ENCODE data around the gene PFN4.
A peak's percentile ranks its signal among the peaks of the same experiment; 100 is the strongest.

Gene PFN4

DNA sequence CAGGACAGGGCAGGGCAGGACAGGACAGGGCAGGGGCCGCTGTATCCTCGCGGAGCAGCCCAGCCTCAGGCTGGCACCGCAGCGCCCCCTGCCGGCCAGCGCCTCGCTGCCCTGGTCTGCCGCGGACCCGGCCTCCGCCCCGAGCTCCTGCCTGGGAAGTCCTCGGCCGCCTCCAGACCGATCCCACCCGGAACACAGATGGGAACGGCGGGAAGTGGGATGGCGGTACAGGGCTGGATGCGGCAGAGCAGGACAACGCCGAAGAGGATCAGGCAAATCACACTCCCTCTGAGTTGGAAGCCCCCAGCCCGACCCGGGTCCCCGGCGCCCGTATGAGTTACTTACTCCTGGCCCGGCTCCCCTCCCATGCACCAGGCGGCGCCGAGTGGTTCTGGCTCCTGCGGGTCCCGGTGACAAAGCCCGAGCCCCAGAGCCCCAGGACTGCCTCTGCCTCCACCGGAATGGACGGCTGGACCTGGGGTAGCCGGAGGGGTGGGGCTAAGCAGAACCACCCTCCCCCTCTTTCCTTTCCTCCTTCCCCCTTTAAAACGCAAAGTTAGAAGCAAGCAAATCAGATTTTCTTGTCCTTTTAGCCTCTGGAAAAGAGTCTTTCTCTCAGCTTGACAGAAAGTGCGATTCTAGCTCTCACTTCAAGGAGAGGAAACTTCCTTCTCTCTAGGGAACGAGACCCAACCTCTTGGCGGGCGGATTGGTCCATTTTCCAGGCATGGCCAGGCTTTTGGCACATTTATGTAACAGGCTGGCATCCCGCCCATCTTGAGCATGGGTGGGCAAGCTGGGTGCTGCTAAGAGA is 38.5 kb downstream of the PFN4 start, which contains the start of gene TP53I3:
Gene TP53I3, minus strand, starts transcription at position 449 of the 814 bp plus-strand sequence. CDS start 508 bp downstream, outside the sequence.
- Mint-ChIP-seq H3K27ac (ENCODE audit: low read depth) (peak within 1 kb of the TSS; percentile 19), H3K4me1 (peaks cover 16% of the 10 kb centered on the region), H3K4me3 (peak within 1 kb of the TSS; percentile 81), H3K36me3 (ENCODE audit: insufficient read depth) (peaks cover 10% of the 10 kb centered on the region), H3K27me3 (no peaks in the 10 kb centered on the region), H3K9me3 (no peaks in the 10 kb centered on the region)
- ATAC-seq (replicated peaks; ENCODE audit: extremely low read depth, poor library complexity, severe bottlenecking): peak; percentile 96
- peak; percentile 68 to 86 for DNase-seq (ENCODE audit: low spot score in 2 of 2)

DNA sequence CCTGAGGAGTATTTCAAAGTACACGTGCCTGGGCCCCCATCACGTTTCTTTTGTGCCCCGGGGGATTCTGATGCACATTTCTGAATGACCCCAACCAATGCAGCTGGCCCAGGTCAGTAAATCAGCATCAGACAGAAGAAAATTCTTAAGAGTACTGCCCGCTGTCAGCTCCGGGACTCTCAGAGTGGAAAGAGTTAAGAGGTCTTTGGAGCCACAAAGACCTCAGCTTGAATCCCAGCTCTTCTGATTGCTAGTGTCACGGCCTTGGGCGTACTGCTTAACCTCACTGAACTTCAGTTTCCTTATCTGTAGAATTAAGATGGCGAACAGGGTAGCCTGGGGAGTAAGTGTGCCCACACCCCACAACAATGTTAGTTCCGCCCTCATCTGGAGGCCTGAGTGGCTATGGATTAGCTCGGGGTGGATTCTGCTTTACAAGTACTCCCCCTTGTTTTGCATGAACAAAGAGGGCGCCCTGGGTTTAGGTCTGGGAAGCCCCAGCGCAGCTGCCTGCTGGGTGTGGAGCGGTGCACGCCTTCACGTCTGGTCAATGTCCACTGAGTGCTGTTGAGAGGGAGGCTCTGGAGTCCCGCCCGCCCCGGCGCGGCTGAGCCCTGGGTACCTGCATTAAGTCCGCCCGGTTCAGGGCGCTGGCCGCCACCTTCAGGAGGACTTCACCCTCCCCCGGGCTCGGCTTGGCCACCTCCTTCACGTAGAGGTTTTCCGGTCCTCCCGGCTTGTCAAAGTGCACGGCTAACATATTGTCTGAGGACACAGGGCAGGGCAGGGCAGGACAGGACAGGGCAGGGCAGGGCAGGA is 39.4 kb downstream of the PFN4 start:
- no peaks in the 10 kb centered on the region for H3K9me3 Mint-ChIP-seq
- peaks cover 16% of the 10 kb centered on the region for H3K4me1 Mint-ChIP-seq
- H3K27me3 Mint-ChIP-seq: no peaks in the 10 kb centered on the region
- H3K36me3 Mint-ChIP-seq (ENCODE audit: insufficient read depth): peaks cover 10% of the 10 kb centered on the region
- peak overlapping the region; percentile 19 for H3K27ac Mint-ChIP-seq (ENCODE audit: low read depth)
- ATAC-seq (replicated peaks; ENCODE audit: extremely low read depth, poor library complexity, severe bottlenecking) (peak; percentile 69), DNase-seq (ENCODE audit: low spot score in 2 of 2) (no peak)
- H3K4me3 Mint-ChIP-seq: peak overlapping the region; percentile 81

DNA sequence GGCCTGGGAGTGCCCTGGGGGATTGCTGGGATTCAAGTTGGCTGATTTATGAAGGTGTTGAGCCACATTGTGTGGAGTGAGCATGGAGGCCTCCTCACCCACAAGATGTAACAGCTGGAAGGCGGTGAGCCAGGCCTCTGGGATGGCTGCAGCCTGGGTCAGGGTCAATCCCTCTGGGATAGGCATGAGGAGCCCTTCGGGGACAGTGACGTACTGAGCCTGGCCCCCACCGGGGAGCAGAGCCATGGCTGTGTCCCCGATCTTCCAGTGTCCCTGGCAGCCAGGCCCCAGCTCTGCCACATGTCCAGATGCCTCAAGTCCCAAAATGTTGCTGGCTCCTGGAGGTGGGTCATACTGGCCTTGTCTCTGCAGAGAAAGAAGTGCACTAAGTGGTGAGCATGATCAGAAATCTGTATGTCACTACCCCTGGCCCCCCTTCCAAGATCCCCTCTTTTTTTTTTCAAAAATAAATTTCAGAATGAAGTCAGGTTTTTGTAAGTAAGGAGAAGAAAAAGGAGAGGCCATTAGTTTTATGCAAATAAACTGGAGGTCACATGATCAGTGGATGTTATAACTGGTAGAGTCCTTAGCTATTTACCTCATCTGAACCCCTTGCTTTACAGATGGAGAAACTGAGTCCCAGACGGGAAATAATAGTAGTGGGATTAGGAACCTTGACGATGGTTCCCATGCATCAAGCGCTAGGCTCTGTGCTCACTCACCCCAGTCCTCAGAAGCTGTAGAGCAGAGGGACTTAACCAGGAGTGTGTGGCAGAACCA is 40.2 kb downstream of the PFN4 start:
- Mint-ChIP-seq H3K27ac (ENCODE audit: low read depth) (no peak overlapping the region), H3K4me1 (peaks cover 17% of the 10 kb centered on the region), H3K27me3 (no peaks in the 10 kb centered on the region), H3K9me3 (no peaks in the 10 kb centered on the region), H3K36me3 (ENCODE audit: insufficient read depth) (peaks cover 10% of the 10 kb centered on the region), H3K4me3 (peak overlapping the region; percentile 81)
- DNase-seq (ENCODE audit: low spot score in 2 of 2) (no peak), ATAC-seq (replicated peaks; ENCODE audit: extremely low read depth, poor library complexity, severe bottlenecking) (no peak)

DNA sequence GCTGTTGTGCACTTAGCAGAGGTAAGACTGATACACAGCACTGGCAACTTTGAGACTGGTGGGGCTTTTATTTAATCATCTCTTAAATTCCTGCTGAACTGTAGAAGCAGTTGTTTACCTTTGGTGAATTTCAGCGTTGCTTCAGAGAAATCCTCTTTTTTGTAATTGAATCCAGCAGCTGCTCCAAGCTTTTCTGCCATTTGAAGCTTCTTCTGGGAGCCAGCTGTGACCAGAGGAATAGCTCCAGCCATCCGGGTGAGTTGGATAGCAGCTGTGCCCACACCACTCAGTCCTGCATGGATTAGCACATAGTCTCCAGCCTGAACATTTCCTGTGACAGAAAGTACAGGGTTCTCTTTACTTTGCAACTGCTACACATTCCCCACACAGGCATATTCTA is 42.4 kb downstream of the PFN4 start:
- no peak overlapping the region for H3K27ac Mint-ChIP-seq (ENCODE audit: low read depth)
- ATAC-seq (replicated peaks; ENCODE audit: extremely low read depth, poor library complexity, severe bottlenecking): no peak
- no peaks in the 10 kb centered on the region for H3K9me3 Mint-ChIP-seq
- peaks cover 14% of the 10 kb centered on the region for H3K36me3 Mint-ChIP-seq (ENCODE audit: insufficient read depth)
- peaks cover 28% of the 10 kb centered on the region for H3K4me1 Mint-ChIP-seq
- no peak for DNase-seq (ENCODE audit: low spot score in 2 of 2)
- no peak overlapping the region for H3K4me3 Mint-ChIP-seq
- H3K27me3 Mint-ChIP-seq: no peaks in the 10 kb centered on the region

DNA sequence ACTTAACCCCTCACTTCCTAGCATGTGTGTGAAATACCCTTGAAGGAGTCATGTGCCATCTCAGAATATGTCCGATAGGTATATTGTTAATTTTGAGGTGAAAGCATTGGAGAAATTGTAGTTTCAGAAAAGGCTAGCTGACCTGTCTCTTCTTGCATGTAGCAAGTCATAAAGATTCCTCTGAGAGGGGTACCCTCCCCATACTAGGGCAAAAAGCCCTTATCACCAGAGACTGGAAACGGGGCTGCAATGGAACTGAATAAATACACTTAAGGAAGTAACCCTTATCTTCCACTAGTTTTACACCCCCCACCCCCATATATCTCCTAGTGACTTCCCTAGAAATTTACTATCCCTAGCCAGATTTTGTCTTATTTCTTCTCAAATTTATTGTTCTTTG is 45.3 kb downstream of the PFN4 start:
- no peak for ATAC-seq (replicated peaks; ENCODE audit: extremely low read depth, poor library complexity, severe bottlenecking)
- H3K27me3 Mint-ChIP-seq: no peaks in the 10 kb centered on the region
- peaks cover 24% of the 10 kb centered on the region for H3K36me3 Mint-ChIP-seq (ENCODE audit: insufficient read depth)
- peak overlapping the region; percentile 97 for H3K4me3 Mint-ChIP-seq
- DNase-seq (ENCODE audit: low spot score in 2 of 2): no peak
- peaks cover 31% of the 10 kb centered on the region for H3K4me1 Mint-ChIP-seq
- no peaks in the 10 kb centered on the region for H3K9me3 Mint-ChIP-seq
- H3K27ac Mint-ChIP-seq (ENCODE audit: low read depth): peak overlapping the region; percentile 92

DNA sequence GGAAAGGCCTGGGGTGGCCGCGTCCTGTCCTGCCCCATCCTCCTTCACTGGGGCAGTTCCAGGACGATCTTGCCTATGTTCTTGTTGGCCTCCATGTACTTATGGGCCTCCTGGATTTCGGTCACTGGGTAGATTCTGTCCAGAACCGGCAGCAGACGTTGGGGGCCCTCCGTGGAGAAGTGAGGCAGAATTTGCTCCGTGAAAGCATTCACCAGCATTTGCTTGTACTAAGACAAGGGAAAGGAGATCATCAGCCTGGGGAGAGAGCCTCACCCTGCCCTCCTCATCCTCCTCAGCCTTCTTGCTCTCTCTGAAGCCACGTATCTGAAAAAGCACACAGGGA is 45.6 kb downstream of the PFN4 start:
- Mint-ChIP-seq H3K9me3 (no peaks in the 10 kb centered on the region), H3K27me3 (no peaks in the 10 kb centered on the region), H3K27ac (ENCODE audit: low read depth) (peak overlapping the region; percentile 92), H3K4me1 (peaks cover 31% of the 10 kb centered on the region), H3K4me3 (peak overlapping the region; percentile 97), H3K36me3 (ENCODE audit: insufficient read depth) (peaks cover 27% of the 10 kb centered on the region)
- no peak for DNase-seq (ENCODE audit: low spot score in 2 of 2)
- ATAC-seq (replicated peaks; ENCODE audit: extremely low read depth, poor library complexity, severe bottlenecking): no peak

DNA sequence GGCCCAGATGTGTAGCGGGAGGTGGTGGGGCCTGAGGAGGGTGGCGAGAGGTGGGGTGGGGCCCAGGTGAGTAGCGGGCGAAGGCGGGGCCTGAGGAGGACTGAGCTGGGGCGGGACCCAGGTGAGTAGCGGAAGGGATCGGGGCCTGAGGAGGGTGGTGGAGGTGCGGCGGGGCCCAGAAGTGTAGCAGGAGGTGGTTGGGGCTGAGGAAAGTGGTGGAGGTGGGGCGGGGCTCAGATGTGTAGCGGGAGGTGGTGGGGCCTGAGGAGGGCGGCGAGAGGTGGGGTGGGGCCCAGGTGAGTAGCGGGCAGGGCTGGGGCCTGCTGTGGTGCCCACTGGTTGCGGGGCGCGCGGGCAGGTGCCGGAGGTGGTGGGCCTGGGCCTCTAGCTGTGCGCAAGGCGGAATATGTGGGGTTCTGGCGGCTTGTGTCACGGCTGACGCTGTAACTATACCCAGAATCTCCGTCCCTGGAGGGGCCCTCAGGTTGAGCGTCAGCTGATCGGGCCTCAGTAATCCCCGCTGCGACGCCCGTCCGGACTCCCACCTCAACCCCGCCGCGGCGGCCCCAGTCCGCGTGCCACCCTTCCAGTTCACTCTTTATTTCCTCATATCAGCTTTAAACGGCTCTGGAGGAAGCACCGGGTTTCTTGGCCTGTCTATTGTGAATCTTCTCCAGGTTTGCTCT is 46.1 kb downstream of the PFN4 start:
- no peak for DNase-seq (ENCODE audit: low spot score in 2 of 2)
- peak overlapping the region; percentile 92 for H3K27ac Mint-ChIP-seq (ENCODE audit: low read depth)
- H3K4me3 Mint-ChIP-seq: peak overlapping the region; percentile 97
- H3K36me3 Mint-ChIP-seq (ENCODE audit: insufficient read depth): peaks cover 28% of the 10 kb centered on the region
- H3K4me1 Mint-ChIP-seq: peaks cover 36% of the 10 kb centered on the region
- no peaks in the 10 kb centered on the region for H3K27me3 Mint-ChIP-seq
- peak; percentile 33 for ATAC-seq (replicated peaks; ENCODE audit: extremely low read depth, poor library complexity, severe bottlenecking)
- no peaks in the 10 kb centered on the region for H3K9me3 Mint-ChIP-seq

DNA sequence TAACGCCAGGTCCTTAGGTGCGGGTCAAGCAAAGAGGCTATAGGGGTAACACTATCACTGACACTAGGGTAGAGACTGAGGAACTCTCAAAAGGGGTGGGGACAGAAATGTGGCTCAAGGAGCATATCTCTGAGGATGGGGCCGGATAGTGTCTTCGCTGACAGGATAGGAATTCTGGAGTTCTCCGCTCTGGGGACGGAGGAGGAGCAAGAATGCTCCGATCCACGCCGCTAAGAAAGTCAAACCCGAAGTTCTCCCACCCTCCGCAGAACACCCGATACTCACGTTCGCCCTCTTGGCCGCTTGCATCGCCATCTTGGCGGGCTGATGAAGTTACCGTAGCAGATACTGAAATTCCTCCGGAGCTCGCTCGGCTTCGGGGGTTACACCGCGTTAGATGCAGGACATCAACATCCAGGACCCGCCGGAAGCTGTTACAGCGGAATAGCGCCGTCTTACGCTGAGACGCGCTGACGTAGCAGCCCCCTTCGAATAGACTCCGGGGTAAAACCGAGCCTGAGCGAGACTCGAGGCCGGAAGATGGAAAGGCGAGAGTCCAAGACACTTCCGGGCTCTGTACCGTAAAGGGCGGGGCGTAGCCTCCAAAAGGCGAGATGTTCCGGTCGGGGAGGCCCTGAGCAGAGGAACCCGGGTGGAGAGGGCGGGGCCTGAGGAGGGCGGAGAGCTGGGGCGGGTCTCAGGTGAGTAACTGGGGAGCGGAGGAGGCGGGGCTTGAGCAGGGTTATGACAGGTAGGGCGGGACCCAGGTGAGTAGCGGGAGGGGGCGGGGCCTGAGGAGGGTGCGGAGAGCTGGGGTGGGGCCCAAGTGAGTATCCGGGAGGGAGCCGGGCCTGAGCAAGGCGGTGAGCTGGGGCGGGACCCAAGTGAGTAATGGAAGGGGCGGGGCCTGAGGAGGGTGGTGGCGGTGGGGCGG is 47.0 kb downstream of the PFN4 start, which contains the start of gene SF3B6:
Gene SF3B6, minus strand, starts transcription at position 412 of the 934 bp plus-strand sequence. Its CDS starts 97 bp downstream, at position 315.
- H3K4me3 Mint-ChIP-seq: peak within 1 kb of the TSS; percentile 97
- H3K36me3 Mint-ChIP-seq (ENCODE audit: insufficient read depth): peaks cover 24% of the 10 kb centered on the region
- H3K27ac Mint-ChIP-seq (ENCODE audit: low read depth): peak within 1 kb of the TSS; percentile 92
- no peaks in the 10 kb centered on the region for H3K9me3 Mint-ChIP-seq
- peak; percentile 98 to 99 for DNase-seq (ENCODE audit: low spot score in 2 of 2)
- H3K27me3 Mint-ChIP-seq: no peaks in the 10 kb centered on the region
- H3K4me1 Mint-ChIP-seq: peaks cover 40% of the 10 kb centered on the region
- ATAC-seq (replicated peaks; ENCODE audit: extremely low read depth, poor library complexity, severe bottlenecking): peak; percentile 86

DNA sequence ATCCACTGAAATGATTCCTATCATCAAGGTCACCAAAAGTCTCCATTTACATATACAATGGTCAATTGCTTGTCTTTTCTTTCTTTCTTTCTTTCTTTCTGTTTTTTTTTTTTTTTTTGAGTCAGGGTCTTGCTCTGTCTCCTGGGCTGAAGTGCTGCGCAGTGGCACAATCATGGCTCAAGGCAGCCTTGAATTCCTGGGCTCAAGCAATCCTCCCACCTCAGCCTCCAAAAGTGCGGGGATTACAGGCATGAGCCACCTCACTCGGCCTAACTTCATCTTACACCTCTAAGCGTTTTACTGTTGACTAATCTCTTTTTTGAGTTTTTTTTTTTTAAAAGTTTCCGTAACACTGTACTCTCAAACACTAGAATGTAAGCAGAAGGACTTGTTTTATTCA is 47.9 kb downstream of the PFN4 start:
- Mint-ChIP-seq H3K9me3 (no peaks in the 10 kb centered on the region), H3K4me1 (peaks cover 40% of the 10 kb centered on the region), H3K4me3 (peak overlapping the region; percentile 97), H3K27me3 (no peaks in the 10 kb centered on the region), H3K36me3 (ENCODE audit: insufficient read depth) (peaks cover 24% of the 10 kb centered on the region), H3K27ac (ENCODE audit: low read depth) (peak overlapping the region; percentile 92)
- DNase-seq (ENCODE audit: low spot score in 2 of 2): no peak
- ATAC-seq (replicated peaks; ENCODE audit: extremely low read depth, poor library complexity, severe bottlenecking): no peak

DNA sequence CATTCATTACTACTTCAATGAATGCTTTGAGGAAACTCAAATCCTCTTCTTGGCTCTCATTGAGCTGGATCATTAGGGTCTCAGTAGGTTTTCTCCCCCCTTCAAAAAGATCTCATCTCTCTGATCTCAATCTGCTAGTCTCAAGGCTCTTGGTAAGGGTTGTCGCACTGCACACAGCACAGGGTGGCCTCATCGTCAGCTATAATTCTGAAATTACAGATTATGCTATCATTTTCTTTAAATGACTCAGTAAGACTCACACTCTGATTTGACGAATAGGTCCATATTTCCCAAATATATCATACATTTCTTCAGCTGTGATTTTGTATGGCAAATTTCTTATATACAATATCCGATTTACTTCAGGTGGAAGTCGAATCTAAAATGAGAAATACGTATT is 49.3 kb downstream of the PFN4 start:
- no peak for DNase-seq (ENCODE audit: low spot score in 2 of 2)
- Mint-ChIP-seq H3K36me3 (ENCODE audit: insufficient read depth) (peaks cover 28% of the 10 kb centered on the region), H3K27ac (ENCODE audit: low read depth) (no peak overlapping the region), H3K4me3 (no peak overlapping the region), H3K9me3 (no peaks in the 10 kb centered on the region), H3K27me3 (no peaks in the 10 kb centered on the region), H3K4me1 (peaks cover 51% of the 10 kb centered on the region)
- ATAC-seq (replicated peaks; ENCODE audit: extremely low read depth, poor library complexity, severe bottlenecking): no peak

DNA sequence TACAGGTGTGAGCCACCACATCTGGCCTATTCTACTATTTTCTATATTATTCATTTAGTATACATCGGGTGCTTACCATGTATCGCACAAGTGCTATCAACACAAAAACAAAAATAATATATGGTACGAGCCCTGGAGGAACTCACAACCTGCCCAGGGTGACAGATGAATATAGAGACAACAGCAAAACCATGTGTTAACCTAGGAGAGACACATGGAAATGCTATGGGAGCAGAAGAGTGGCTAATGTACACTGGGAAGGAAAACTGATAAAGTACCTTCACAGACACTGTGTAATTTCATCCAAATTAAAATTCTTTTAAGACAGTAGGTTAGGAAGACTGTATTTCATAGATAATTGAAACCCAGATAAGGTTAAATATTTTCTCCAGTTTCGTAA is 50.9 kb downstream of the PFN4 start:
- H3K27ac Mint-ChIP-seq (ENCODE audit: low read depth): no peak overlapping the region
- ATAC-seq (replicated peaks; ENCODE audit: extremely low read depth, poor library complexity, severe bottlenecking) (no peak), DNase-seq (ENCODE audit: low spot score in 2 of 2) (no peak)
- H3K27me3 Mint-ChIP-seq: no peaks in the 10 kb centered on the region
- no peak overlapping the region for H3K4me3 Mint-ChIP-seq
- peaks cover 35% of the 10 kb centered on the region for H3K36me3 Mint-ChIP-seq (ENCODE audit: insufficient read depth)
- H3K4me1 Mint-ChIP-seq: peaks cover 44% of the 10 kb centered on the region
- no peaks in the 10 kb centered on the region for H3K9me3 Mint-ChIP-seq
